T-helper 22 cell (primary cell): ENCODE results near the gene ADK.
"Not testable (repeated sequence)": the region's sequence is repeated elsewhere in the genome, so short reads cannot be mapped to it uniquely, and the experiment has no call there.

Source experiments
- DNase-seq: peaks from one replicate; pipeline ENCODE4 v3.0.0-alpha.2; 2020; ENCODE audit warnings: low read depth

ADK gene

DNA sequence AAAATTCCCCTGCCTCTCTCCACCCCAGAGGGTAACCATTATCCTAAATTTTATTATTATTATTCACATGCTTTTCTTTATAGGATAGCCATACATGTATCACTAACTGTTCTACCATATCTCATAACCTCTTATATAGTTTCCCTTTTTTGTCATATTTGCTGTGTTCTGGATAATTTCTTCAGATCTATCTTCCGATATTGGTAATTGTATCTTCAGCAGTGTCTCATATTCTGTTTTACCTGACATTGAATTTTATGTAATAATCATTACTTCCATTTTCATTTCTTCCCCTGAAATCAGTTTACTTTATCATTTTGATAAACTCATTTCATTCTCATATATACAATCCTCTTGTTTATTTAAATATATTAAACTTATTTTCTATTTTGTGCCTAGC is 273.5 kb downstream of the ADK start:
- no peak for DNase-seq

DNA sequence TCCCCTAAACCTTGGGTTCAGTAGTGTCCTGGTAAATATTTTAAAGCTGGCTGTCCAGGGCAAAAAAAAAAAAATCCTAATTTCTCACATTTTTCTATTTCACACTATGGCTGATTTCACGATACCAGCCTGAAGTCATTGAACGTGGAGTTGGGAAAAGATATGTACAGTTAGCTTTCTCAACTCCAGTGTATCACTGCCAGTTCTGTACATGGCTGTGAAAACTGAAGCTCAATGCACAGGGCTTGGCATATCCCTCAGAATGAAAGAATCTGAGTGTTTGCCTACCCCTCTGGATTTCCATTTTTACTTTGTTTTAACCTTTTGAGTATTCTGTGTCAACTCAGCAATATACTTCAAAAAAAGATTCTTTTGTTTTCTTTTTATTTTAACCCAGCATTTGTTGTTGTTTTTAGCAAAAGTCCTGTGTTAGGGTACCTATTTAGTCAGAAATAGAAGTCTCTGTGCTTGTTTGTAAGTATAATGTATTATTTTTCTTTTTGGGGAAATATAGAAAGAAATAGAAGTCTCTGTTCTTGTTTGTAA is 274.5 kb downstream of the ADK start:
- DNase-seq: no peak

DNA sequence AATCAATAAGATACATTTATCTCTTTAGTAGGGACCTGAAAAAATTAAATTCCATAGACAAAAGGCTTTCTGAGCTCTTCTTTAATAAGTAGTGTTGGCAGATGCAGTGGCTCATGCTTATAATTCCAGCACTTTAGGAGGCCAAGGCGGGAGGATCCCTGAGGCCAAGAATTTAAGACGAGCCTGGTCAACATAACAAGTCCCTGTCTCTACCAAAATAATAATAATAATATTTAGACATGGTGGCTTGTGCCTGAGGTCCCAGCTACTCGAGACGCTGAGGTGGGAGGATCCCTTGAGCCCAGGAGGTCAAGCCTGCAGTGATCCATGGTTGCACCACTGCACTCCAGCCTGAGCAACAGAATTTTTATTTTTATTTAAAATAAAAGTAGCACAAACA is 280.8 kb downstream of the ADK start:
- no peak for DNase-seq

DNA sequence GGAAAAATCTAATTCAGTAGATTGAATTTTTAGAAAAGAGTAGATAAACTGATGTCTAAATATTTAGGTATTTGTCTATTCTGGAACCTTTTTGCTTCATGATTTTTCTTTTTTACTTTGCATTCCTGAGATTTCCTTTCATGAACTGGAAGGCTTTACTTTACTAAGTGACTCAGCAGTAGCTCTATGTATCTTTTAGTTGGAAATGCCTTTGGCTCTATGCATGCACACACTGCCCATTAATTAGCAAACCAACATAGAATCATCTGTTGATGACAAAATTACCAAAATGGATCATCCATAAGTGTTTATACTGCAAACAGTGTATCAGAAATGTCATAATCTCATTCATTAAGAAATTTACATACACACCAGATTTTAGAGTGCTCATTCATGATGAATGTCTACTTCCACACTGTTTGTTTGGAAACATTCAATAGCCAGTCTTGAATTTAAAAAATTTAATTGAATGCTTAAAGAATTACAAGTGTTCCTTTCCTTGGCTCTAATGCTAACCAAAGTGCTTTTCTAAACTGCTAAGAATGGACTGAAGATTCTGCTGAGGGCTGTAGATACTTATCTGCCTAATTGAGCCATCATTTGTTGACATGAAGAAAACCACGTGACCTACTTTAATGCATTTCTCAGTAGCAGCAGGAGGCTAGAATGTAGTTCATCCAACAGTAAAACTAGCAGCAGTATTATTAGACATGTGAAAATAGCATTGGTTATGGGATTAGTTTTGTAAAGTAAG is 282.0 kb downstream of the ADK start:
- DNase-seq: no peak

DNA sequence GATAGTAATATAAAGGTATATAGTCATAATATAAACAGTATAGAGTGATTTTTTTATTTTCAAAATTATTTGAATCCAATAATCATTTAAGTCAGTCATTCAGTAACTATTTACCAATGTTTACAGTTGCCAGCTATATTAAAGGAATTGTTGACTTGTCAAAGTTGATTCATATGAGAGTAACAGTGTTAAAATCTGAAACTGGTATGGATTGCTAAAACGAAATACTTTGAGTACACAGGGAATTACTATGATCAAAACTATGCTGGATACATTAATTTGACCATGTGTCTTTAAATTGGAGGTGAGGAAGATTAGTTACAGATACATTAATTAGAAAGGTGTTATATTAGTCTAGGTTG is 282.6 kb downstream of the ADK start:
- DNase-seq: no peak

DNA sequence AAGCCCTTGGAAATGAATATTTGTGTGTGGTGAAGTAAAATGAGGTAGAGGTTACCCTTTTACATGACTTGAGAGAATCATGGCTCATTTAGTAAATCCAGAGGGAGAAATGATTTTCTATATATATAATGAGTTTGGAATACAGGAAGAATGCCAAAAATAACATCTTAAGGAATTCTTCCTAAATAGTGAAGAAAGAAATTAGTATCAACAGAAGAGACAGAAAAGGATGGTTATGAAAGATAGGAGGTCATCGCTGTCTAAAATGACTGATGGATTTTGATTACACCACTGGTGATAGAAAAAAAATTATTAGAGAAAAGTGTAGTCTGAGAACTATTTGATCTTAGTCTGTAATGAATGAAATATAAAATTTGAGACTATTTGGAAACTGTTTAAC is 283.0 kb downstream of the ADK start:
- DNase-seq: no peak

DNA sequence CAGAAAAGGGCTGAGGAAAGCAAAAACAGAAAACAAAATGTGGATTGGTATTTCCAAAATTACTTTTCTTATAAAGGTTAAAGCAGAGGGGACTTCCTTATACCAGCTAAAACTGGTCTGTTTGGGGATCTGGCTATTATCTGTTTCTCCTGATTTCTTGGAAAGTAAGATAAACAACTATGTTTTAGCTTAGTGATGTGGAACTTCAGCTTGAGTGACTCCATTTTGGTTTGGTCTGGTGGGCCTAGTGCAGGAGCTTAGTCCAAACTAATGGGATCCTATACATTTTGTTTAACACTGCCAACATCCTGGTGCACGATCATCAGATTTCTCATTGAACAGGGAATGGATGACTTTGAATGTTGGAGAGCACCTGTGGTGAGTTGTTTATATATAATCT is 283.5 kb downstream of the ADK start:
- no peak for DNase-seq

DNA sequence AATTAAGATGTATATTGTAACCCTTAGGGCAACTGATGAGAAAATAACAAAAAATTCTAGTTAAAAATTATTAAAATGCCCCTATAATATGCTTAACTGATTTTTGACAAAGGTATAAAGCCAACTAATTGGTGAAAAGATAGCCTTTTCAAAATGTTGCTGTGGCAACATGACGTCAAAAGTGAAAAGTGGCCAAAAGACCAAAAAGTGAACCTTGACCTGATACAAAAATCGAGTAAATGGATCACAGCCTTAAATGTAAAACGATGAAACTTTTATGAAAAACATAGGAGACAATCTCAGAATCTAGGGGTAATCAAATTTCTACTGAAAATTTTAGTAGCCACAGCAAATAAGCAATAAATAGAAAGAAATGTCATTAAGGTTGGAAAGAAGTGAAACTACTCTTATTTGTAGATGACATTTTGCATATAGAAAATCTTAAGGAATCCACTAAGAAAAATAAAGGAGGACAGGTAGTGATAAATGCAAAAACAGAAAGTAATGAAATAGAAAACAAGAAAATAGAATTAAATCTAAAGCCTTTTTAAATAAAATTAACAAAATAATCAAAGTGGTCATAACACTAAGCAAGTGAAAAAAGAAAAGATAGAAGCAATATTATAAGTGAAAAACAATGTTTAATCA is 285.6 kb downstream of the ADK start:
- DNase-seq: no peak

DNA sequence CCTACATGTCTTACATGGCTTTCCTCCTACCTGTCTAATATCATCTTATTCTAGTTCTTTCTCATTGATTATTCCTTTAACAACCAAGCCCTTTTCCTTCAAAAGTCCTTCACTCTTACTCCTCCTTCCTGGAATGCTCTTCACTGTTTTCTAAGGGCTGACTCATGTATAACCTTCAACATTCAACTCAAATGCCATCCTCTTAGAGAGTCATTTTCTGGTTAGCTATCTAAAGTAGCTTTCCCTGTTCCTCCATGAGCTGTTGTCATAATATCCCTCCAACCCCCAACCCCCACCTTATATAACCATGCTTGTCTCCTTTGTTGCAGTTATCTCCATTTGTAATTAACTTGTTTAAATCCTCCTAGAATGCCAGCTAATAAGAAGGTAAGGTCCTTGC is 286.8 kb downstream of the ADK start:
- DNase-seq: no peak

DNA sequence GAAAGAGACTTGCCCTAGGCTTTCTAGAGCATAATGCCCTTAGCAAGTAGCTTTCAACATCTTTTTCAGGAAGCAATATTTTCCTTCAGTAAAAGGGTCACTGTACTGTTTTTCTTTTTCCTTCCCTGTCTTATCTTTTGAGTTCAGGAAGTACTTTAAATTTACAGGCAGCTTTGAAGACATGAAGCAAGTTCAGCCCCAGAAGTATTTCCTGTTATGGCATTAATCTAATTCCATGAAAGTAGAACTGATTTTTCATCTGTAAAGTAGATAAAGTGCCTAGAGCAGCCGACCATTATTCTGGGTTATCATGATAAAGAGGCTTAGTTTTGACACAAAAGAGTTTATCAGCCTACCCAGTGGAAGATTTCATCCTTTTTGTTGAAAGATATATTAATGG is 288.2 kb downstream of the ADK start:
- no peak for DNase-seq

DNA sequence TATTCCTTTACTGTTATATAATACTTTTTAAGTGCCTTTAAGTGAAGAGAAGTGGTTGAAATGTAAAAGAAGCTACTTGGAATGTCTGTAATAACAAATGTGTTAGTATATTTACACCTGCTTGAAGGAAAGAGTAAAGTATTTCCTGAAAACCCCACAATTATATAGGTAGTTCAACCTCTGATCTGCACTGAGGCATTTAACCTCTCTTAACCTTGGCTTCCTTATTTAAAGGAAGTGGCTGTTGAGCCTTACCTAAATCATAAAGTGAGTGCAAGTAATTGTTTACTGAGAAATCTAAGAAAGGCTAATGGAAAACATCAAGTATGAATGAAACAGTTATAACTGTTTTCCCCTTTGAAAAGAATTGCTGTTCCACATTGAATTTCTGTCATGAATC is 294.5 kb downstream of the ADK start:
- no peak for DNase-seq

DNA sequence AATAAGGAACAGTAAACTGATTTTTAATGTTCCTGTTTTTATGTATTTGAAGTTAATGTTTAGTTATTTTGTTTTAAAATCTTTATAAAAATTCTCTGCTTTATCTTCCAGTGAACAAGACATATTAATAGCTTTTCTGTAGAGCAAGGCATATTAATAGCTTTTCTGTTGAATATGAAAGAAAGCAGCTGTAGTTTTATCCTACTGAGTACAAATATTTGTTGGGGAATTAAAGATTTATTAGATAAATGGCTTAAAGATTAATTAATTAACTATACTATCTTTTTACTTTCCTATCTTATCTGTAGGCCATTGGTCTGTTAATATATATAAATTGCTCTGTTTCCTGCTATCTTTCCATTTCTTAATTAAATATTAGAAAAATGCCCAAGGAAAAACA is 299.6 kb downstream of the ADK start:
- DNase-seq: no peak

DNA sequence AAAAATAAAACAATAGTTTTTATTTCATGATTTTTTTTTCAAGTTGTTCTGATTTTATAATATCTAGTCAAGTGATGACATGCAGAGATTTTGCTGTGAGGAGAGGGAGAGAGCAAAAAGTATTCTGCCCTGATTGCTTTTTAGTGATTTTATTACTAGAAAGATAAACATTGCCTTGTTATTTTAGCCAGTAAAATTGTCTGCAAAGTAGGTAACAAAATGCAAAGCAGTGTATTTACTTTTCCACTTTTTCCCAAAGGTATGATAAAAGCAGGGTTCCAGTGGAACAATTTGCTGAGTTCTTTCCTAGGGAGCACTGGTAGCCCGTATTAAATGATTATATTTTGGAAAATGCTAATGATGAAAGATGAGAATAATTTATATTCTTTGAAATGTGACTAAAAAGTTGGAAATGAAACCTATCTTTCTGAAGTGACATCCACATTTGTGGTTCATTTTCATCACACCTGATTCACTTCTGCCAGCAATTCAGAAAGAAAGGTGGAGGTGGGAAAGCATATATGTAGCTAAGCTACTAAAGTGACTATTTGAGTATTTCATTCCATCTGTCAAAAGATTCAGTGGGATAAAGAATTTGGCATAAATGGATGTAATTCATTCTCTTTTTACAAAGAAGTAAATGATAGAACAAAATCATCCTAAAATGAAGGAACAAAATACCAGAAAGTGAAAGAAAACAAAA is 300.3 kb downstream of the ADK start:
- DNase-seq: no peak

DNA sequence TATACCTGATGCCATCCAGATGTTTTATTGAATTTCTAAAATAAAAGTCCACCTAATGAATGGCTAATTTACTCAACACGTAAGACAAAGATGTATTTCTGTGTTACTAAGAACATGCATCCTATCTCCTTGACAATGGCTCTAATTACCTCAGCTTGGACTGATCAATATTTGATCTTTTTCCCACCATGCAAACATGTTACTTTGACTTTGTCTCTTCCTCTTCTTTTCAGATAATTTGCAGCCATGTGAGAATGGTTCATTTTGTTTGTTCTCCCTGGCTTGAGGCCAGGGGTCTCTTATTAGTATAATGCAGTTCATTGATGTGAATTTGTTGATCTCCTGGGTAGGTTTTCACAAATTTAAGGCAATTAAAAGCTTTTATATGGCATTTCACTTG is 302.1 kb downstream of the ADK start:
- no peak for DNase-seq

DNA sequence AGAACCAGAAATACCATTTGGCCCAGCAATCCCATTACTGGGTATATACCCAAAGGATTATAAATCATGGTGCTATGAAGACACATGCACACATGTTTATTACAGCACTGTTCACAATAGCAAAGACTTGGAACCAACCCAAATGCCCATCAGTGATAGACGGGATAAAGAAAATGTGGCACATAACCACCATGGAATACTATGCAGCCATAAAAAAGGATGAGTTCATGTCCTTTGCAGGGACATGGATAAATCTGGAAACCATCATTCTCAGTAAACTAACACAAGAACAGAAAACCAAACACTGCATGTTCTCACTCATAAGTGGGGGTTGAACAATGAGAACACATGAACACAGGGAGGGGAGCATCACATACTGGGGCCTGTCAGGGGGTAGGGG is 306.5 kb downstream of the ADK start:
- not testable (repeated sequence) for DNase-seq

DNA sequence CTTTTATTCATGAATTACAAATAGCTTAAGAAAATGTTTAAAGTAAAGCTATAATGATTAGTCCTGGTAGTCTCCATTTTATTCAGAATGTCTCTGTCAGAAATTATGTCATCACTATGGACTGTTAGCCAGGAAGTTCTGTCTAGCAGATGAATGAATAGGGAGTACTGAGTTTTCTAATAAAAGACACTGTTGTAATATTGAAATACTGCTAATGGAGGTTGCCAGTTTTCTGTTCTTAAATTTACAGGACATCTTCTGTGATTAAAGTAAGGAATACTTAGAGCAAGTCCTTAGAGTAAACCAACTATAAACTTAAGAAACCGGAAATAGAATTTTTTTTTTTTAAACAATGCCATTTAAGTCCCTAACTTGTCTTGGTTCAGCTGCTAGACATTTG is 309.8 kb downstream of the ADK start:
- no peak for DNase-seq

DNA sequence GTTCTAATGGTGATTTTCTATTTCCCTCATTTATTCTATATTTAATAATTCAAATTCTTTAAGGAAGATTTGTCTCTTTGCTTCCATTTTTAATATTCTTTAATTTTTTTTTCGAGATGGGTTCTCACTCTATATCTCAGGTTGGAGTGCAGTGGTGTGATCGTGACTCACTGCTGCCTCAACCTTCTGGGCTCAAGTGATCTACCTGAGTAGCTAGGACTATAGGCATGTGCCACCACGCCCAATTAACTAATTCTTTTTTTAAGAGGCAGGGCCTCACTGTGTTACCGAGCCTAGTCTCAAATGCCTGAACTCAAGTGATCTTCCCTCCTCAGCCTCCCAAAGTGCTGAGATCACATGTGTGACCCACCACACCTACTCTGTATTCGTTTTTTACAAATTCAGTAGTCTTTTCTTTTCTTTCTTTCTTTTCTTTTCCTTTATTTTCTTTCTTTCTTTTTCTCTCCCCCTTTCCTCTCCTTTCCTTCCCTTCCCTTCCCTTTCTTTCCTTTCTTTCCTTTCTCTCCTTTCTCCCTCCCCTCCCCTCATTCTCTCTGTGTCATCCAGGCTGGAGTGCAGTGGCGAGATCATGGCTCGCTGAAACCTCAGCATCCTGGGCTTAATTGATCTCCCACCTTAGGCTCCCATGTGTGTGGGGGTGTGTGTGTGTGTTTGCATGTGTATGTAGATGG is 323.1 kb downstream of the ADK start:
- no peak for DNase-seq

DNA sequence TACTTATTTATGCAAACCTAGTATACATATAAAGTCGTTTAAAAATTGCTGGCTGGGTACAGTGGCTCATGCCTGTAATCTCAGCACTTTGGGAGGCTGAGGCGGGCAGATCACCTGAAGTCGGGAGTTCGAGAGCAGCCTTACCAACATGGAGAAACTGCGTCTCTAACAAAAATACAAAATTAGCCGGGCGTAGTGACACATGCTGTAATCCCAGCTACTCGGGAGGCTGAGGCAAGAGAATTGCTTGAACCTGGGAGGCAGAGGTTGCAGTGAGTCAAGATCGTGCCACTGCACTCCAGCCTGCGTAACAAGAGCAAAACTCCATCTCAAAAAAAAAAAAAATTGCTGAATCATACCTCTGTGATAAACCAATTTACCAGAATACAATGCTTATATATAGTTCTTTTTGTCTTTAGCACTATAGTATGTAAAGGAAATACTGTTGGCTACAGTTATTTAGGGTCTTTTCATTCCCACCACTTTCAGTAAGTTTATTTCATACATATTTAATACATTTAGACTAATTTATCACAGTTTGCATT is 325.2 kb downstream of the ADK start:
- not testable (repeated sequence) for DNase-seq

DNA sequence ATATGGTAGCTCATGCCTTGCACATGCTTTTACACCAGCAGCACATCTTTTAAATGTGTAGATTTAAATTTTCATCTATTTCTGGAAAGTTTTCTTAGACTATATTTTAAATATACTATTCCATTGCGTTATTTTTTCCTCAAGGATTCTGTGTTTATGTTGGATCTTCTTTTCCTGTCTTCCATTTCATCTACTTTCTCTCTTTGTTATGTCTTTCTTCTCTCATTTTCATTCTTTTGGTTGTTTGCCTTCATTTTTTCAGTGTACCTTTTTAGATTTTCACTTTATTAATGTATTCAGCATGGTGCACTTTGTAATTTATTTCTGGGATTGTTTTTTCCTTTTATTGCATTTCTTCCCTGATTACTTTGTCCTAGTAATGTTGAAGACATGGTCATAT is 329.8 kb downstream of the ADK start:
- no peak for DNase-seq

DNA sequence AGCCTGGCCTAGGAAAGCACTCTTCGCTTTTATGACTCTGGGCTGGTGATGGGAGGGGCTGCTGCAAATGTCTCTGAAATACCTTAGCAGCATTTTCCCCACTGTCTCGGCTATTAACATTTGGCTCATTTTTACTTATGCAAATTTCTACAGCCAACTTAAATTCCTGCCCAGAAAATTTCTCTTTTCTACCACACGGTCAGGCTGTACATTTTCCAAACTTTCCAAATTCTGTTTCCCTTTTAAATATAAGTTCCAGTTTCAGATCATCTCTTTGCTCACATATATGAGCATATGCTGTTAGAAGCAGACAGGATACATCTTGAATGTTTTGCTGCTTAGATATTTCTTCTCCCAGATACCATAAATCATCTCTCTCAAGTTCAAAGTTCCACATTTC is 332.3 kb downstream of the ADK start:
- no peak for DNase-seq

DNA sequence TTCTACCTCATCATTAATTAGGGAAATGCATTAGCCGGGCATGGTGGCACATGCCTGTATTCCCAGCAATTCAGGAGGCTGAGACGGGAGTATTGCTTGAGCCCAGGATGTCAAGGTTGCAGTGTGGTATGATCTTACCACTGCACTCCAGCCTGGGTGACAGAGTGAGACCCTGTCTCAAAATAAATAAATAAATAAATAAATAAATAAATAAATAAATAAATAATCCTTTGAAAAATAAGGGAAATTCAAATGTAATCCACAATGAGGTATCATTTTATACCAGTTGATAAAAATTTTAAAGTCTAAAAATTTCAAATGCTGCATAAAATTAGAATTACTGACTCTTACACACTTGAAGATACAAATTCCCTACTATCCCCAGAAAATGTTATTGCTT is 334.3 kb downstream of the ADK start:
- DNase-seq: no peak

DNA sequence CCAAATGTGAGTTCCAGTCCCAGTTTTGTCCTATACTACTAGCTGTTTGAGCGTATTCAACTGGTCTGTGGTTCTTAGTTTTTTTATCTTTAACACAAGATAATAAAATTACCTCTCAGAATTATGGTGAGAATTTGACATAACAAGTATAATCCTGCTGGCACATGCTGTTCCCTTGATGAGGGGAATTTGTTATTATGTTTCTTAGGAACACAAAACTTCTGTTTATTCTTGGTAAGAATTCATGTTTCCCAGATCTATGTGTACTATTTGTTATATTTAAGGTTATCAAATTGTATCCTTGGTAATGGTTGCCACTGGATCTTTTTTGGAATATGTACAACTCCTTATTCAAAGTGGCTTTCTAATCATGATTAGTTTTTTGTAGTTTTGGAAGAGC is 335.6 kb downstream of the ADK start:
- DNase-seq: no peak
